HL-60/S4 treated with phorbol 12-myristate 13-acetate at 8.2 ng/mL for 4 days and 3 days (cell line): ENCODE measurements around the gene LASP1.
"Not testable (repeated sequence)": the region's sequence is repeated elsewhere in the genome, so short reads cannot be mapped to it uniquely, and the experiment has no call there.

Experiments used
- in situ Hi-C: fragments of 300-500 bp; cut with MboI; formaldehyde crosslinking; loops from 2 replicates; pipeline ENCODE4 v1.15.0; 2022; ENCODE audit warnings: low sequenced_read_pairs

Gene LASP1

DNA sequence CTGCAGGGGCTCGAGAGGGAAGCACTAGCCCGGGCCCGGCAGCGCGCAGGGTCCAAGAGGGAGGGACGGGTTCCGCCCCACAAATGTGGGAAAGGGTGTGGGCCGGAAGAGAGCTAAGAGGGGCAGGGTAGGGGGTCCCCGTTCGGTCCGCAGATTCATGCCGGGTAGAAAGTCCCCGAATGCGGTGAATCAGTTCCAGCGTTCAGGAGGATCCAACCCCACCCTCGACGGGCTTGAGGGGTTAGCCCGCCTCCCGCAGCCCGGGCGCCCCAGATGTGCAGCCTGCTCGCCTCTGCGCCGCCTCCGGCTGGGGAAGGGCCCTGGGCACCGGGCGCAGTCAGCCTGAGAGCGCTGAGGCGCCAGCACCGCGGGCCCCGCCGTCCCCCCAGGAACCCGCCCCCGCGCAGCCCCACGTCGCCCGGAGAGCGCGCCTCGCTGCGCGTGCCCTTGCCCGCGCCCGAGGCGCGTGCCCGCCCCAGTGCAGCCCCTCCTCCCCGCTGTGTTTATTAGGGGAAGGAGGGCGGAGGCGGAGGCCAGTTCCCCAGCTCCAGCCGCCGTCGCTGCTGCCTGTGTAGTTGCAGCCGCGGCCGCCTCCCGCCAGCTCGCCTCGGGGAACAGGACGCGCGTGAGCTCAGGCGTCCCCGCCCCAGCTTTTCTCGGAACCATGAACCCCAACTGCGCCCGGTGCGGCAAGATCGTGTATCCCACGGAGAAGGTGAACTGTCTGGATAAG, at the start of gene LASP1:
TSS of gene LASP1 (plus strand) at position 533 of the 733 bp plus-strand sequence. CDS start at position 665, 132 bp downstream.
- in situ Hi-C loops, result no loop called here

GRCh38 chr17:38824899-38825761, 44.7 kb upstream of the LASP1 start, which contains the start of gene CWC25:
Gene CWC25 (minus strand): TSS chr17:38825321. CDS start chr17:38825183, 138 bp downstream.
- in situ Hi-C loops, result no loop called here

DNA sequence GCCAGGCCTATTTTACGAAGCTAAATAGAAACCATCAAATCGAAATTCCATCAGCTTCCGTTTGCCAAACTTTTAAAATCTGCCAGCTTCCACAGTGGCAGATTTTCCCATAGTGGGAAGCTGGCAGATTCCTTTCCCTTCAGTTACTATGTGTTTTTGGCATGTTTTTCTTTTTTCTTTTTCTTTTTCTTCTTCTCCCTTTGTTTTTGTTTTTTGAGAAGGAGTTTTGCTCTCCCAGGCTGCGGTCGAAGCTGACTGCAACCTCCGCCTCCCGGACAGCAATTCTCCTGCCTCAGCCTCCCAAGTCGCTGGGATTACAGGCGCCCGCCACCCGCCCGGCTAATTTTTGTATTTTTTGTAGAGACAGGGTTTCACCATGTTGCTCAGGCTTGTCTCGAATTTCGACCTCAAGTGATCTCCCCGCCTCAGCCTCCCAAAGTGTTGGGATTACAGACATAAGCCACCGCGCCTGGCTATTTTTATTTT, 44.1 kb upstream of the LASP1 start:
- in situ Hi-C loops, result no loop called here

GRCh38 chr17:38844261-38844757, 25.5 kb upstream of the LASP1 start:
- in situ Hi-C loops, result no loop called here

DNA sequence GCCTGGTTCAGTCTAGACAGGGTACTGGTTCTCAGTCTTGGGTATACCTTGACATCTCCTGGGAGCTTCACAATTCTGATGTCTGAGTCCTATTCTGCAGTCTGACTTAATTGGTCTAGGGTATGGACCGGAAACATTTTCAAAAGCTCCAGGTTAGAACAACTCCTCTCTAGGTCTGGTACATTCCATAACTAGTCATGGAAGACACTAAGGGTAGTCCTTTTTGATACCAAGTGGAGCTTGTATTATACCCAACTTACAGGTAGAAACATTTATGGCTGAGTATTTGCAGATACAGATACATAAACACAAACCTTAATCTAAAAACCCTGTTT, 21.3 kb upstream of the LASP1 start:
- in situ Hi-C loops, result no loop called here

DNA sequence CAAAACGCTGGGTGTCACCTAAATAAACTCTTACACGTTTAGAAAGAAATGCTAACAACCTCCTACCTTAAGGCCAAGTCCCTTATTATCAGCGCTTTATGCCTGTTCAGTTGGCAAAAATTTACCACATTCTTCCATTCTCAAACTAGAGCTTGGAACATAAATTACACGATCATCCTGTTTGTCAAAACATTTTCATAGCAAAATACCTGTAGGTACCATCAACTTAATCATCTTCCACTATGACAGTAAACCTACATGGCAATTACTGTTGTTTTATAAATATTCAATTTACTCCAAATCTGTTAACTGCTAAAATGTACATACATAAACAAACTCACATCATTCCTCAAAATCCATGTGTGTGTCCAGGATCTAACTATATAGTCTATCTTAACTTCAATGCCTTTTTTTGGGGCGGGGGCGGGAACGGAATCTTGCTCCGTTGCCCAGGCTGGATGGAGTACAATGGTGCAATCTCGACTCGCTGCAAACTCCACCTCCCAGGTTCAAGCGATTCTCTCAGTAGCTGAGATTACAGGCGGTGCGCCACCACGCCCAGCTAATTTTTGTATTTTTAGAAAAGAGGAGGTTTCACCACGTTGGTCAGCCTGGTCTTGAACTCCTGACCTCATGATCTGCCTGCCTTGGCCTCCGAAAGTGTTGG, 20.8 kb upstream of the LASP1 start:
- in situ Hi-C loops, result no loop called here

- in situ Hi-C loops, result no loop called here
These were observed 19.5 kb upstream of the LASP1 start for GRCh38 chr17:38850374-38850773.

- in situ Hi-C loops, result no loop called here
These were observed 18.4 kb upstream of the LASP1 start for GRCh38 chr17:38851434-38851833.

GRCh38 chr17:38852771-38853291, 17.0 kb upstream of the LASP1 start:
- in situ Hi-C loops, result no loop called here

- in situ Hi-C loops, result no loop called here
These were observed 16.3 kb upstream of the LASP1 start, which contains the start of gene RPL23 for GRCh38 chr17:38853292-38854219. Gene RPL23 (minus strand): TSS chr17:38853721. CDS start chr17:38853710, 11 bp downstream.

GRCh38 chr17:38855101-38855714, 14.7 kb upstream of the LASP1 start:
- in situ Hi-C loops, result not testable (repeated sequence)

DNA sequence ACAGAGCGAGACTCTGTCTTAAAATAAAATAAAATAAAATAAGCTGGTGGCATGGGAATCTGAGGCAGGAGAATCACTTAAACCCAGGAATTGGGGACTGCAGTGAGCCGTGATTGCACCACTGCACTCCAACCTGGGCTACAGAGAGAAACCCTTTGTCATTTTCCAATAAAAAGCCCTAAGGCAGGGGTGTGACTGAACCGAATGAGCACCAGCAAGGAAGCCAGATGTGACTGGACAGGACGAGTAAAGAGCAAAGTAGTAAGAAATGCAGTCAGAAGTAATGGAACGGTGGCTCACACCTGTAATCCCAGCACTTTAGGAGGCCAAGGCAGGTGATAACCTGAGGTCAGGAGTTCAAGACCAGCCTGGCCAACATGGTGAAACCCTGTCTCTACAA, 12.6 kb upstream of the LASP1 start:
- in situ Hi-C loops, result no loop called here

DNA sequence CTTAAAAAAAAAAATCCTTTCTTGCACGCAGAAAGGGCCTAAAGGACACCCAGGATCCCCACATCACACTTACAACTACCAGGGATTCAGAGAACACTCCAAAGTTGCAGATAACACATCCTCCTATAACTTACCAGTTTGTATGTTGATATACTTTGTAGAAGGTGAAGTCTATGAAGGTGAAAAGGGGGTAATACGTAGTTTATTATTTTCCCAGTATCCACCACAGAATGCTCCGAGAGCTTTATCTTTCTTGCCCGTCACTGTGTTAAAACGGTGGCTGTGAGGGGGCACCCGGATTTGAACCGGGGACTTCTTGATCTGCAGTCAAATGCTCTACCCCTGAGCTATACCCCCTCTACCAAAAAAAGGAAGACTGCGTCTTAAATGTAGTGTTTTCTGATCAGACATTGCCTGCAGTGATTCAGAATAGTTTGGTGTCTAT, 8.4 kb upstream of the LASP1 start:
- in situ Hi-C loops, result no loop called here

DNA sequence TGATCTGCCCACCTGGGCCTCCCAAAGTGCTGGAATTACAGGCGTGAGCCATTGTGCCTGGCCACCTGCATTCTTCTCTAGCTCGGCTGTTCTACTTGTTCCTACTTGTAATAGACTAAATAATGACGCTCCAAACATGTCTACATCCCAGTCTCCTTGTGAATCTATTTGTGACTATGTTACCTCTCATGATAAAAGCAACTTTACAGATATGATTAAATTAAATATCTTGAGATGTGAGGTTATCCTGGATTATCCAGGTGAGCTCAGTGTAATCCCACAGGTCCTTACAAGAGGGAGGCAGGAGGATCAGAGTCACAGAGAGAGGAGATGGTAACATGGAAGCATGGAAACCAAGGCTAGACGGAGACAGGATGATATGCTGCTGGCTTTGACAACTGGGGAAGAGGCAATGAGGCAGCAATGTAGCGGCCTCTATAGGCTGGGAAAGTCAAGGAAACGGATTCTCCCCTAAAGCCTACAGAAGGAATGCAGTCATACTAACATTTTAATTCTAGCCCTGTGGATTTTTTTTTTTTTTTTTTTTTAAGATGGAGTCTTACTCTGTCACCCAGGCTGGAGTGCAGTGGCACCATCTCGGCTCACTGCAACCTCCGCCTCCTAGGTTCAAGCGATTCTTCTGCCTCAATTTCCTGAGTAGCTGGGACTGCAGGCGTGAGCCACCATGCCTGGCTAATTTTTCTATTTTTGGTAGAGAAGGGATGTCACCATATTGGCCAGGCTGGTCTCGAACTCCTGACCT, 5.0 kb upstream of the LASP1 start:
- in situ Hi-C loops, result no loop called here

DNA sequence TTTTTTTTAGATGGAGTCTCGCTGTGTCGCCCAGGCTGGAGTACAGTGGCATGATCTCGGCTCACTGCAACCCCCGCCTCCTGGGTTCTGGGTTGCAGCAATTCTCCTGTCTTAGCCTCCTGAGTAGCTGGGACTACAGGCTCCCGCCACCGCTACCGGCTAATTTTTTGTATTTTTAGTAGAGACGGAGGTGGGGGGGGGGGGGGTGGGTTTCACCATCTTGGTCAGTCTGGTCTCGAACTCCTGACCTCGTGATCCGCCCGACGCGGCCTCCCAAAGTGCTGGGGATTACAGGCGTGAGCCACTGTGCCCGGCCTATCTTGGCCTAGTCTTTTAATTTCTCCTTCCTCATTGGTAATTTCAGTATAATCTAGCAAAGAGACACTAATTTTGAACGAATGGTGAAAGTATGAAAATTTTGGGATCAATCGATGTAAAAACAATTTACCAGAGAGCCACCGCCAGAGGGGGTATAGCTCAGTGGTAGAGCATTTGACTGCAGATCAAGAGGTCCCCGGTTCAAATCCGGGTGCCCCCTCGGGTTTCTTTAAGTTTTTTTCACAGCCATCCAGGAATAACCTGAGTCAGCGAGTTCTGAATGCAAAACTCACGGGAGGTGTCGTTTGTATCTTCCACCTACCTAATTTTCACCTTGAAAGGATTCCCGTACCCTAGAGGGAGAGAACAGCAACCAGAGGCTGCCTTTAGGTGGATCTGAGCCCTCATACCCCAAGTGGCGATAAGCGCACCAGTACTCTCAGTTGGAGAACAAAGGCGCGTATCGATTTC, 2.5 kb upstream of the LASP1 start:
- in situ Hi-C loops, result no loop called here

DNA sequence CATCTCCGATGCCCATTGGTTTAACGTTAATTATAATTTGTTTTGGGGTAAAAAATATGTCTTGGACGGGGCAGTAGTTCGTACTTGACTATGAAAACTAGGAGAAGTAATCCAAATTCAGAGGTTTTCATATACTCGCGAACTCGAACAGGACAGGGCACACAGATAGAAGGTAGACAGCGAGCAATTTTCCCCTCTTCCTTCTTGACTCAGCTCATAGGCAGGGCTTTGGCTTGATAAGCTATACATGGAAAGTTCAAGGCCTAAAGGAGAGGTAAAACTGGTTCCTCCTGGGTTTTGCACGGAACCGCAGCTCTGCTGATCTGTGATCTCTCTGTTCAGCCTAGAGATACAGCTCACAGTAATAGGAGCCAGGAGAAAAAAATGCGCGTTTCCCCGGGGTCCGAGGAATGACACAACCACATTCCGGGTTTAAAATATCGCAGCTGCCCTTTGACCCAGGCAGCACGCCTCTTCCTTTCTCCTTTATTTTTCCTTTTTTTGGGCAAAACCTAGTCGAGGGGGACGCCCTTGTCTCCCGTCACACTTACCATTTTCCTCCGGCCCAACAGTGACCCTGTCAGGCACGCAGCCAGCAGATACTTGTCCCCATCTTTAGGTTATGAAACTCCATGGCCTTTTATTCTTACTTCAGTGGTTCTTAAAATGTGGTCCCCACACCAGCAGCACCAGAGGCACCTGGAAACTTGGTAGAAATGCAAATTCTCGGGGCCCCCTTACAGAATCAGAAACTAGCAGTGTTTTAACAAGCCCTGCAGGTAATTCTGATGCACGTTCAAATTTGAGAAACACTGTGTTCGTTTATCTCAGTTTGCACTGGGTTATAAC, 1.7 kb upstream of the LASP1 start:
- in situ Hi-C loops, result no loop called here
